ENCODE data around the gene ELMOD3. TPM values are rescaled to one million over a fixed set of nuclear protein-coding genes. Genes with fewer than 3 reads are reported as not detected.
"Not testable (repeated sequence)": the region's sequence is repeated elsewhere in the genome, so short reads cannot be mapped to it uniquely, and the experiment has no call there.

ELMOD3 gene
- total RNA-seq, 2 donors from 2014 or later: 13.4 to 17.5 TPM

GRCh38 chr2:85439025-85439472 is 84.5 kb downstream of the ELMOD3 start:
- ATAC-seq (replicated peaks): no peak
- no peaks in the 10 kb centered on the region for H3K9me3 Mint-ChIP-seq
- H3K36me3 Mint-ChIP-seq (ENCODE audit: low read depth): no peaks in the 10 kb centered on the region
- peak overlapping the region; percentile 81 for H3K4me3 Mint-ChIP-seq
- H3K27me3 Mint-ChIP-seq: no peaks in the 10 kb centered on the region
- H3K4me1 Mint-ChIP-seq: peaks cover 8% of the 10 kb centered on the region
- H3K27ac Mint-ChIP-seq: peak overlapping the region; percentile 91

GRCh38 chr2:85439569-85439968 is 85.0 kb downstream of the ELMOD3 start:
- not testable (repeated sequence) for H3K36me3 Mint-ChIP-seq (ENCODE audit: low read depth); H3K4me1 Mint-ChIP-seq; H3K27me3 Mint-ChIP-seq; ATAC-seq (replicated peaks); H3K9me3 Mint-ChIP-seq
- Mint-ChIP-seq H3K4me3 (peak overlapping the region; percentile 81), H3K27ac (peak overlapping the region; percentile 91)

GRCh38 chr2:85439986-85440385 is 85.4 kb downstream of the ELMOD3 start:
- Mint-ChIP-seq H3K4me1 (peaks cover 8% of the 10 kb centered on the region), H3K9me3 (no peaks in the 10 kb centered on the region), H3K27me3 (no peaks in the 10 kb centered on the region), H3K4me3 (peak overlapping the region; percentile 81), H3K27ac (peak overlapping the region; percentile 81), H3K36me3 (ENCODE audit: low read depth) (no peaks in the 10 kb centered on the region)
- peak; percentile 55 for ATAC-seq (replicated peaks)

- Mint-ChIP-seq H3K36me3 (ENCODE audit: low read depth) (no peaks in the 10 kb centered on the region), H3K27ac (no peak overlapping the region), H3K9me3 (no peaks in the 10 kb centered on the region), H3K27me3 (no peaks in the 10 kb centered on the region), H3K4me1 (peaks cover 8% of the 10 kb centered on the region), H3K4me3 (no peak overlapping the region)
- ATAC-seq (replicated peaks): no peak
These were observed 86.2 kb downstream of the ELMOD3 start for GRCh38 chr2:85440729-85441128.

Other genes starting within 250 kb of the ELMOD3 start
- not detected for gene TCF7L1, start 221.4 kb upstream of the ELMOD3 start, total RNA-seq
- gene TGOLN2, start 26.8 kb upstream of the ELMOD3 start, total RNA-seq: 100 to 1,000 TPM; 109 to 139 TPM
- gene RETSAT, start 241 bp upstream of the ELMOD3 start, total RNA-seq: 10 to 100 TPM; 28.4 to 34.5 TPM
- gene CAPG, start 55.6 kb downstream of the ELMOD3 start, total RNA-seq: 10 to 100 TPM; 27.8 to 46.2 TPM
- gene SH2D6, start 63.9 kb downstream of the ELMOD3 start, total RNA-seq: 1 to 10 TPM in 1 of 2 donors, under 1 TPM in 1; 0.66 to 1.3 TPM
- 100 to 1,000 TPM; 214 to 308 TPM for gene MAT2A, start 184.4 kb downstream of the ELMOD3 start, total RNA-seq
- 10 to 100 TPM; 21.3 to 21.7 TPM for gene GGCX, start 206.7 kb downstream of the ELMOD3 start, total RNA-seq
- gene VAMP8, start 222.8 kb downstream of the ELMOD3 start, total RNA-seq: 100 to 1,000 TPM; 103 to 124 TPM
- gene VAMP5, start 229.7 kb downstream of the ELMOD3 start, total RNA-seq: 10 to 100 TPM; 36.8 to 51.2 TPM
- 100 to 1,000 TPM; 116 to 156 TPM for gene RNF181, start 241.0 kb downstream of the ELMOD3 start, total RNA-seq
- 1 to 10 TPM; 3.3 to 3.7 TPM for gene TMEM150A, start 247.9 kb downstream of the ELMOD3 start, total RNA-seq

Data from activated T-helper 17 cell treated with anti-CD3 and anti-CD28 coated beads, Interleukin-2, amount 50 U/mL, for 72 hours (primary cell).